GM12878 (cell line): ENCODE data around the gene SLC35E4. TPM values are rescaled to one million over a fixed set of nuclear protein-coding genes. Genes with fewer than 3 reads are reported as not detected.
A peak's percentile ranks its signal among the peaks of the same experiment; 100 is the strongest.

Source experiments
- BCLAF1 ChIP-seq: fragments of 450-650 bp; IDR thresholded peaks from 2 replicates; pipeline ENCODE4 v1.6.1; 2017; ENCODE audit warnings: antibody characterized with exemption, mild to moderate bottlenecking, moderate library complexity
- BRCA1 ChIP-seq: IDR thresholded peaks from 2 replicates; pipeline ENCODE4 v1.6.1; 2011; ENCODE audit warnings: low read depth, low read length, improper control_type of control experiment
- CEBPB ChIP-seq, 2 experiments: fragments of 150-350 bp in 1 of 2; IDR thresholded peaks; 2 replicates each; pipeline ENCODE4 v1.6.1; 2012 to 2014; ENCODE audit warnings: low read depth in 2 of 2, low read length in 2 of 2, borderline replicate concordance in 1 of 2, inconsistent platforms in 1 of 2
- DPF2 ChIP-seq: fragments of 450-650 bp; IDR thresholded peaks from 2 replicates; pipeline ENCODE4 v1.6.1; 2017; ENCODE audit warnings: mild to moderate bottlenecking
- E2F4 ChIP-seq: IDR thresholded peaks from 2 replicates; pipeline ENCODE4 v1.6.1; 2012; ENCODE audit warnings: low read depth, low read length, improper control_type of control experiment
- GABPA ChIP-seq: IDR thresholded peaks from 2 replicates; pipeline ENCODE4 v1.6.1; 2014; ENCODE audit warnings: antibody characterized with exemption, low read depth, mild to moderate bottlenecking, inconsistent platforms
- JUNB ChIP-seq: IDR thresholded peaks from 2 replicates; pipeline ENCODE4 v1.6.1; 2016; ENCODE audit warnings: antibody characterized with exemption, mild to moderate bottlenecking
- PKNOX1 ChIP-seq: fragments of 450-650 bp; IDR thresholded peaks from 2 replicates; pipeline ENCODE4 v1.6.1; 2016; ENCODE audit warnings: mild to moderate bottlenecking
- RB1 ChIP-seq: fragments of 450-650 bp; formaldehyde crosslinking; IDR thresholded peaks from 2 replicates; pipeline ENCODE4 v1.6.1; 2017; ENCODE audit warnings: mild to moderate bottlenecking, borderline replicate concordance
- RELA ChIP-seq: fragments of 450-650 bp; IDR thresholded peaks from 2 replicates; pipeline ENCODE4 v1.8.0; 2014; ENCODE audit warnings: borderline replicate concordance; ENCODE audit not compliant: partially characterized antibody
- REST ChIP-seq: IDR thresholded peaks from 2 replicates; pipeline ENCODE4 v1.6.1; 2012; ENCODE audit warnings: mild to moderate bottlenecking, low read depth, low read length
- RFX5 ChIP-seq: IDR thresholded peaks from 2 replicates; pipeline ENCODE4 v1.6.1; 2011; ENCODE audit warnings: low read depth, low read length, improper control_type of control experiment
- SIN3A ChIP-seq: IDR thresholded peaks from 2 replicates; pipeline ENCODE4 v1.6.1; 2012; ENCODE audit warnings: low read depth, low read length, improper control_type of control experiment
- SRF ChIP-seq, 2 experiments: IDR thresholded peaks; 2 replicates each; pipeline ENCODE4 v1.6.1; 2011; ENCODE audit warnings: low read depth in 2 of 2, low read length in 2 of 2, mild to moderate bottlenecking in 1 of 2, moderate library complexity in 1 of 2
- STAT3 ChIP-seq: IDR thresholded peaks from 2 replicates; pipeline ENCODE4 v1.6.1; 2011; ENCODE audit warnings: low read depth, low read length, improper control_type of control experiment
- USF1 ChIP-seq: IDR thresholded peaks from 2 replicates; pipeline ENCODE4 v1.6.1; 2011; ENCODE audit warnings: borderline replicate concordance, low read depth, mild to moderate bottlenecking, moderate library complexity, mixed read lengths, low read length; ENCODE audit not compliant: insufficient read depth; ENCODE audit errors: extremely low read length
- ZNF24 ChIP-seq: fragments of 450-650 bp; IDR thresholded peaks from 2 replicates; pipeline ENCODE4 v1.6.1; 2017; ENCODE audit warnings: antibody characterized with exemption, mild to moderate bottlenecking
- ZNF274 ChIP-seq: IDR thresholded peaks from one replicate; pipeline ENCODE4 v1.8.0; 2011; ENCODE audit not compliant: insufficient read length, insufficient read depth
- polyA plus RNA-seq, 11 experiments: library from polyadenylated mRNA; depleted of rRNA in 4 of 11; unstranded in 6 of 11; stranded (reverse) in 5 of 11; fragments of >200 nt; fragmentation: Nextera tagmentation in 4 of 11; fragmentation: Illumina TruSeq in 1 of 11; extraction: Ambion mirVana in 4 of 11; extraction: Trizol in 1 of 11; gene quantifications; 1 replicate in 1 of 11; 2 replicates in 10 of 11; pipeline versions ENCODE4 v1.2.1 to v1.2.3, GENCODE V29; 2011 to 2016; ENCODE audit warnings: inconsistent platforms in 2 of 11, missing spikeins in 2 of 11, low read depth in 1 of 11
- total RNA-seq, 4 experiments: library from RNA; depleted of rRNA in 3 of 4; stranded (reverse); fragments of >200 nt in 3 of 4; fragmentation: Illumina TruSeq in 1 of 4; extraction: Trizol in 1 of 4; gene quantifications; 2 replicates each; pipeline versions ENCODE4 v1.2.1 to v1.2.3, GENCODE V29; 2013 to 2021

SLC35E4 gene
- total and polyA plus RNA-seq, 10 of the 15 experiments (the other 5 are each of a cell fraction or from before 2014, with no cell fraction given) = 0.16 to 5.3 (median 2.9) TPM; not detected in 1

- no peak for TF ChIP-seq REST
- TF ChIP-seq SRF (IDR thresholded peaks at IDR 0.05; ENCODE audit: low read depth in 2 of 2, low read length in 2 of 2) = no peak
- TF ChIP-seq ZNF24 = no peak
- no peak for TF ChIP-seq BRCA1
- TF ChIP-seq PKNOX1 = no peak
- TF ChIP-seq BCLAF1 = no peak
- no peak; the same call in 1 of the 2 replicates for TF ChIP-seq E2F4
- no peak for TF ChIP-seq GABPA
- TF ChIP-seq JUNB = no peak
- TF ChIP-seq USF1 = no peak
- peak; percentile 67; the same call in 1 of the 2 replicates for TF ChIP-seq RB1
- peak; percentile 42 for TF ChIP-seq RELA
- TF ChIP-seq RFX5 = no peak
- TF ChIP-seq CEBPB (IDR thresholded peaks at IDR 0.05; ENCODE audit: borderline replicate concordance in 1 of 2, low read depth in 2 of 2, low read length in 2 of 2) = no peak
- TF ChIP-seq DPF2 = 0 out of 2 replicates have a peak, but pooled peaks have one; percentile 23
- TF ChIP-seq SIN3A = peak; percentile 86
- TF ChIP-seq ZNF274 = no peak
- no peak for TF ChIP-seq STAT3
Measured at GRCh38 chr22:30667494-30668385, 32.2 kb downstream of the SLC35E4 start, which contains the start of gene DUSP18 (continued).
